Measurements from ENCODE around the gene EVX1.

The EVX1 gene

DNA sequence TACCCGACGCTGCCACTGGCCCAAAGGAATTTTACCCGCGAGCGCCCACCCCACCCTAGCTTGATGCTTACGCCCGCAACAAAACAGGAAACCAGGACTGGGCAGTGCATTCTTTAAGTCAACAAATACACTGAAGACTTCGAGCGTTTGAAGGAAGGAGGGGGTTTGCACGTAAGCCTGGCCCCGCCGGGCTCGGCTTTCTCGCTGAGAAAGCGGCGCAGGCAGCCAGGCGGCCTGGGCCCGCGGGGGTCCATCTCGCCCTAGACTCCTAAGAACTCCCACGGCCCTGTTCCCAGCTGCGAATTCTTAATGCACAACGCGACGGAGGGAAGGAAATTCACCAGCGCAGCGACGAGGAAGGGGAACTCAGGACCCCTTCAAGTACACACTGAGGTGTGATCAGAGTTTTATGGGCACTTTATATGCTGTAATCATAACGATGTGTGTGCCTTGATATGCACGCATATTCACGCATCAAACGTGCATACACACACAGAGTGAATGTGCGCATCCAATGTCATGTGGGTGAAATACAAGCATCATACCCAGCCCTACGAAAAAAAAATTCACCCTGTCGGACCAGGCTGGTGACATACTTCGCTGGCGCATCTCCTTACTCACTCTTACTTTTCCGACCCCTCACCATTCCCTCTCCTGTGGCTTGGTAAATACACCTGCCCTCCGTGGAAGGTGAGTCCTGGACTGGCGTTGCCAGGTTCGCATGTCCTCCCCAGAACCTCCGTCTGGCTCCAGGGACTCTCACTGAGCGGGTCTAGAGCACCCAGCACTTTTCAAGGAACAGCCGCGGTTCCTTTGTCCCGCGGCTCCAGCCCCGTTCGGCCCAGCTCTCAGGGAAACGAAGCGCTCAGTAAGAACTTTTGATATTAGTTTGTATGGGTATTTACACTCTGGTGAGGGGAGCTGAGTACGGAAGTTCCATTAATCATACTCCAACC is 37.0 kb upstream of the EVX1 start:
- DNase-seq = no peak

DNA sequence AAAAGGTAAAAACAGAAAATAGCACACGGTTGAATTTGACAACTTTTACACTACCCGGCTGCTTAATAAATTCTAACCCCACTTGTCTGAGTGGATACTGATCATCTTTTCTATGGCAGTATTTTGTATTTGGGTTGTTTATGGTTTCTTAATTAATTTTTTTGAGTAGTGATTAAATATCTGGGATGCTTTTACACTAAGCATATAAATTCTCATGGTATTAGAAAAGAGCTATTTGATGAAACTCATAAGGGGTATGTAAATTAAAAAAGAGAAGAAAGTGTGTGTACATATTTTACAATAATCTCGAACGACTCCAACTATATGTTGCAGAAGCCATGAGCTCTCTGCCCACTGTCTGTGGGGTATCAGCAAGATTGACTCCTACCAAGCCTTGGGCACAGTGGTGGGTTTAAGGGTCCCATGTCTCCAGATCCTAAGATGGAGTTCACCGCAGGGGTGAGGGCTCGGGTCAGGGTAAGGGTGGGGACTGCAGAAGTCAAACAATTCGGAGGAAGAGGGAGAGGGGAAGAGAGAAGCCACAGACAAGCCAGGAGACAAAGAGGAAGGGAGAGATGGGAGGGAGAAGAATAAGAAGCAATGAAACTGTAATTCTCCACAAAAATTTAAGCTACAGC is 35.1 kb upstream of the EVX1 start:
- DNase-seq = no peak

DNA sequence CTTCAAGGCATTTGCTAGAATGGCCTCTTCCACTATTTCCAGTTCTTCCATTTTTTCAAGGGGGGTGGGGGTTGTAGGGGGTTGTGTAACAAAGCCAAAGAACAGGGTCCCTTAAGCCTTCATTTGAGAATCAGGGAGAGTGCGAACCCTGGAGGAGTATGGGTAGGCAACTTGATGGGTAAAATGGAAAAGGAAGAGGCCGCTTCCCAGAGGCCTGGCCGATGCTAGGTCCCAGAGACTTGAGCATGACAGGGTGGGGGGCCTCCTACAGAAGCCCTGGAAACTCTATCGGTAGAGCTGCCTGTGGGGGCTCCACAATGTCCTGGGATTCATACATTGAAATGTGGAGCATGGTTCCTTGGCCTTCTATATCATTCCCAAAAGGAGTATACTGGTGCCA is 33.6 kb upstream of the EVX1 start:
- DNase-seq = no peak

DNA sequence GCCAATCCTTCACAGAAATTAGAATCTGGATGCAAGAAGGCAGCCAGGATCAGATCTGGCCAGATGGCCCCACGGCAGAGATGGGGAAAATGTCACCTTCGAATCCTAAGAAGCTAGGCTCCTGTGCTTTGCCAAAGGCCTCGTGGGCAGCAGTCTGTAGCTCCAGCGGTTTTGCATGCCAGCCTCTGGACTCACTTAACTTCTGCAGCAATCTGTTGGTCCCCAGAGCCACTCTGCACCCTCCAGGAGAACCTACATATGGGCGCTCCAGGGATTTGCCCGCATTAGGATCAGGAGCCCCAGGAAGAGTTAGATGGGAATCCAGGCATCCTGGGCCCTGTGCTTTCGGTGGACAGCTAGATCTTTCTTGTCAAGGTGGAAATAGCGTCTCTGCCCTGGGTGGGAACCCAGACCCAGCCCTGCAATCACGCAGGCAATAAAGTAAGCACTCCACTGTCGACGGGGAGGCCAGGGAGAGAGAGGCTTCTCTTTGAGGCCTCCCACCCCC is 32.6 kb upstream of the EVX1 start:
- DNase-seq = no peak

DNA sequence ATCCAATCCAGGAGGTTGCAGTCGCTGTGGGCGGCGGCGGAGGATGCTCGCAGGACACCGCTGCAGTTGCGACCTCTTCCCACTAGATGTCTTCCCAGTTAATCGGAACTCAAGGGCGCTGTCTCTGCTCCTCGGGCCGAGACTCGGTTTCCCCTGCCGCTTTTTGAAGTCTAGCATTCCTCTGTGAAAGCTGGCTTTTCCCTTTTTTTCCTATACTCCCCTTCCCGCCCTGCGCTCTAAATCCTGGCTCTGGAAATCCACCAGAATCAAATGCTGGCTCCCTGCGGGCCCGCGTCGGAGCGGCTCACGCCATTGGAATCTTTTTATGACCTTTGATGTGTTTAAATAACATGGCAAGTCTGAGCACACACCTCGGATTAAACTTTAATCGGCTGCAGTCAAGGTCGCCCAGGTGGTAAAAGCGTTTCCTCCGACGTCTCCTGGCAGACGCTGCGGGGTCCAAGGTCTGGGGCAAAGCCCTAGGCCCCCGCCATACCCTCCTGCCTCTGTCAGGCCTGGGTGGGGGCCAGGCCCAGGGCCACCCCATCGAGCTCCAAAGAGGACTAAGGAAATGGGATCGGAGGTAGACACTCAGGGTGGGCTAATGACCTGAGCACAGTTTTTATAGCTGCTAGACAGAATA is 32.0 kb upstream of the EVX1 start:
- no peak for DNase-seq

DNA sequence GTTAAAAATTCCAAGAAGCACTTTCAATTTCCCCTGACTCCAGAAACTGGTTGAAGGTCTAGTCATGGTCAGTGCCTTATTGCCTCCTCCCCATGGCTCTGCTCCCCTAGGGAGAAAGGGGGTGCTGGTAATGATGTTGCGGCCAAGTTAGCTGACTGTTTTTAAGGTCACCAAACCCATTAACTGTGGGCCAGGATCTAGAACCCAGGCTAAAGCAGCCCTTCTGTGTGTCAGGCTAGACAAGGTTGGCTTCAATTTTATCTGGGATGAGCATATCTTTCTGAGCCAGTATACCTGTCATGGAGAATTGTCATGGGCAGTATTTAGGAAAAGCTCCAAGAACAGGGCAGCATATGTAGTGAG is 31.5 kb upstream of the EVX1 start:
- DNase-seq = no peak

DNA sequence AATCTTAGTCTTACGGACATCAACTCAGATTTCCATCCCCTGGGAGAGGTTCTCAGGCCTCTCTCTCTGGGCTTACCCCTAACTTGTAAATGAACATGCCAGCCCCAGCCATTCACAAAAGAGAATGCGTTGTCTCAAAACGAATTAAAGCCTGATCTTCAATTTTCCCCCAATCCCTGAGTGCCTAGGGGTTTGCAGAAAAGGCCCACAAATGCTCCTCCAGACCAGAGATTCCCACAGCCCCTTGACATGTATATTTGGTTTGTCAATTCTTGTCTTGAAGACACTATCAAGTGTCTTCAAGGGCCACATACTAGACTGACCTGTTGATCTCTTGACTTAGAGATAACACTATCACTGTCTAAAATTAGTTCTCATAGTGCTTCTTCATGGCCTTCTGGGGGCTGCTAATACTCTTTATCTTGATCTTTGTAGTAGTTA is 30.8 kb upstream of the EVX1 start:
- DNase-seq = no peak

DNA sequence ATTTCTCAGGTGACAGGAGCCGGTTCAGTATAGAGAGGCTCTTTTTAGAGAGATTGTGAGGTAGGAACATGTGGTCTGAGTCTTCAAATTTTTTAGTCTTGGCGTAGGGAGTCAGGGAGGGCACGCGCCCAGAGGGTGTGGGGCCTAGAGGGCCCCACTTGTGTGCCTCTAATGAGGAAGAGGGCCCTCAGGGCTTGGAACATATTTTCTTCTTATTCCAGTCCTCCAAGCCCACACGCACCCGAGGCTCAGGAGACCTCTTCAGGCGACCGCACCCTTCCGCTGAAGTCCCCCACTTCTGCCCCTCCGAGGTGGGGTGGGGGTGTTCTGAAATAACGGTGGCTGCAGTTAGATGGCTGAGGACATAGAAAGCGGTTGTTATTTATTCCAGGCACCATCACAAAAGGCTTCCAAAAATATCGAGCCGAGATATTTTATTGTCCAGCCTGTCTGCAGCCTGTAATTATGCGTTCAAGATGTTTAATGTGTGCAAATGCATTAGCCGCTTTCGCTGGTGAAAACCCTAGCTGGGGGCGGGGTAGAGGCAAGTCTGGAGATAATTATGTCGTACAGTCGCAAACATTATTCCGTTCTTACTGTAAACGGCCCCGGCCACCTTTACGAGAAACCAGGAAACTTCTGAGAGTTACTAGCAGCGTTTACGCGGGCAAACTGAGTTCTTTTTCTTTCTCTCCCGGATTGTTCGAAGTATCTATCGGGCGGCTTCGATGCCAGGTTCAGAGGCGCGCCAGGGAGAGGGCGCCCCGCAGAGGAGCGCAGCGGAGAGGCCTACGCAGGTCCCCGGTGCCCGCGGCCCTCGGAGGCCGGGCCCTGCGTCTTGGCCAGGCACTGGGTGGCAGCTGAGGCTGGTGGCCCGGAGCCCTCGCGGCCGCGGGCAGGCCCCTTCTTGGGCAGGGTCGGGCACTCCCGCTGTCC is 29.8 kb upstream of the EVX1 start:
- DNase-seq = no peak

DNA sequence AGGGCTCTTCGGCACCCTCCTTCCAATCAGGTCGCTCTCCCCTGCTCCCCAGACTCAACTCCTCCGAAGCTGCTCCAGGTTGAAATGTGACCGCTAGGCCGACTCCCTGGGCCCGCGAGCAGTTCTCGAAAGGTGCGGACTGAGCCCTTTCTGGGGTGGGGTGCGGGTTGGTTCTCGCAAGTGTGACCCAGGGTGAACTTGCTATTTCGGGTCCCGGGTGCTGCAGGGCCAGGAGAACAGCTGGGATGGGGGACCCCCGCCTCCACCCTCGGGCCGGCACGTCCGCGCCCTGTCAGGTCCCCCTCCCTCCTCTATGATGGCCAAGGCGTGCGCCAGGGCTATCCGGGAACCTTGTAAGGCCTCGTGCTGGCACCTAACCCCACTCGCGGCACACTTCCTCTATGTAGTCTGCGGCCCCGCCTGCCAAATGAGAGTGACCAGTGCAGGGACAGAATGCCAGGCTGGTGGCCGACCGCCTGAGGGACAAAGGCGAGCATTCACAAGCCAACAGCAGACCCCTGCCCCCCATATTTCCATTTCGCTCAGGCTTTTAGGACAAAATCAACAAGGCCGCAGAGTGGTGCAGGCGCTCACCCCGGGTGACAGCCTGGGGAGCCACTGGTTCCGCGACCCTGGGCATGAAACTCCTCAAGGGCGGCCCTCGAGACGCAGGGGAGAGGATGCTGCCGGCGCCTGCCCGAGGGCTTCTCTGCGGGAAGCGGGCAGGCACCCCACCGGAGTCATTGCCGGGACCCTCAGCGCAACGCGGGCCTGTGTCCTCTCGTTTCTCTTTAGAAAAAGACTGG is 29.0 kb upstream of the EVX1 start:
- no peak for DNase-seq

DNA sequence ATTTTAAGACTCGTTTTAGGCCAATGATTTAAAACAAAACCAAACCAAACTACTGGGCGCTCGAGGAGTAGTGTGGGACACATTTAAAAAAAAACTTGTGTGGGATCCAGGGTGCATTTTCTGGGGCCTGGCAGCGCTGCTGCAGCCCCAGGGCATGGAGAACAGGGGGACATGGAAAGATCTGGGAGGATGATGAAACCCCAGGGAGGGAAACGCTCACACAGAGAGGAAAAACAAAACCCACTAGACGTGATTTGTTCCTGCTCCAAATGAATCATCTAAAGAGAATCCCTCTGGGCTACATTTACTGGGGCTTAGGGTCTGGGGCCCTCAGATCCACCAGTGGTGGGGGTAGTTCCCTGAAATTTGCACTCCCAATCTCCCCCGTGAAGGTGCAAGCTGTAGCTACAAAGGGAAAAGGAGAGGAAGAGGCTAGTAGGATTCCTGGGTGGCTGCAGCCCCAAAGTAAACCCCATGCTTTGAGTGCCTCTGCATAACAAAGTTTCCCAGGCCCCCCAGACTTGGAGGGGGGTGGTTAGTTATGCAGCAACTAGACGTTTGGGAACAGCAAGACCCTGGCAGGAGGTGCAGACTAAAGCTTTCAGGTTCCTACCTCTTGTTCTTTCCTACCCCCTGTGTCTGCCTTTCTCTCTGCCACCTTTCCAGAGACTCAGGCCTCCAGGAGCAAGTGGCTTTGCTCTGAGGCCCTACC is 28.2 kb upstream of the EVX1 start:
- DNase-seq = no peak

DNA sequence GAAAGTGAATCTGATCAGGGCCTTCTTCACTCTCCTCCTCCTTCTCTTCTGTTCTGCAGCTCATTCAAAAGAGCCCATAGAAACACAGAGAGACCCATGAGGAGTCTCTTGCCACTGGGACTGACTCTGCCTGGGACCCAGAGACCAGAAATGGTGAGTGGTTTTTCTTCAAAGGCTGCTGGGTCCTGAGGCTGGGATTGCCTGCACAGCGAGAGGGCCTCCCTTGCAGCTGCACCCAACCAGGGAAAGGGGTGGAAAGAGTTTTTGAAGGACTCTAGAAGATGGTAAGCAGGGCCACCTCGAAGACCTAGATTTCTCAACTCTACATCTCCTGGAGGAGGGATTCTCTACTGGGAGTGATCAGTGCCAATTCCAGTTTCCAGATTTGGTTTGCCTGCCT is 27.2 kb upstream of the EVX1 start:
- DNase-seq = no peak

DNA sequence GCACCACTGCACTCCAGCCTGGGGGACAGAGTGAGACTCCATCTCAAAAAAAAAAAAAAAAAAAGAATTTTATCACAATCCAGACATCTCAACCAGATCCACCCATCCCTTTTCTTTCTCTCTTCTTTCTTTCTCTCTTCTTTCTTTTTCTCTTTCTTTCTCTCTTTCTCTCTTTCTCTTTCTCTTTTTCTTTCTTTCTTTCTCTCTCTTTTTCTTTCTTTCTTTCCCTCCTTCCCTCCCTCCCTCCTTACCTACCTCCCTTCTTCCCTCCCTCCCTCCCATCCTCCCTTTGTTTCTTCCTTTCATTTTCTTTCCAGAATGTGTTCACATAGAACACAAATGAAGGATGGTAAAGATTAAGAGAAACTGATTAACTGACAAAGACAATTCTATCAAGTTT is 24.7 kb upstream of the EVX1 start:
- DNase-seq = no peak

DNA sequence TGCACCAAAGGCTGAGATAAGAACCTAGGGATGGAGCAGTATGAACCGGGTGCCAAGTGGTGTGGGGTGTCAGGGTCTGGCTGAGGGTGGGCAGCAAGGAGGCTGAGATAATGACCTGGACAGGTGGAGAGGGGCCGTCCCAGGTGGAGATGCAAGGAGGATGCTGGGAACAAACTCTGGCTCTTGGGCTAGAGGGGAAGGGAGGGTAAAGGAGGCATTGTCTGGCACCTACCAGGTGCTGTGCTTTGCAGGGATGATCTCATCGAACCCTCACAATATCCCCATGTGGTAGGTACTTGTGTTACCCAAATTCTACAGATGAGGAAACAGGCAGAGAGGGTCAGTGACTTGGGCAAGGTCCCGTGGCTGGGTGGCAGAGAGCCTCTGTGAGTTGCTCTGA is 22.8 kb upstream of the EVX1 start:
- no peak for DNase-seq

DNA sequence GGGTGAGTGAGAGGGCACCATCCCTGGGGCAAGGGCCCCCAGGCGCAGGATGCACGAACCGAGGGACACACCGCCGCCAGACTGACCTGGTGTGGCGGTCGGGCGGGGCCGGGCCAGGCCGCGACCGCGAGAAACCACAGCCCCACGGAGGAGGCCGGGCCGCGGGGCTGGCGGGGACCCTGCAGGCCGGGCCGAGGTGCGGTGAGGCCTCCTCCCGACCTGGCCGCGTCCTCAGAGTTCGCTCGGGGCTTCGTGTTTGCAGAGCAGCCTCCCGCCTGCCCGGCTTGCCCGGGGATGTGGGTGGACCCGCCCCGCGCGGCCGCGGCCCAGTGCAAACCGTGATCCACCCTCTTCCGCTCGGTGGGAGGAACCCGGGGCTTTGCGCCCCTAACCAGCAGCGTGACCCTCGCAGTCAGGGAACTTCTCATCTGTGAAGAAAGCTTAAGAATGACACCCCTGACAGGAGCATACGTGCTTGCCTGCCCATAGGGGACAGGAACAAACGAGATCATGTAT is 22.1 kb upstream of the EVX1 start:
- no peak for DNase-seq

DNA sequence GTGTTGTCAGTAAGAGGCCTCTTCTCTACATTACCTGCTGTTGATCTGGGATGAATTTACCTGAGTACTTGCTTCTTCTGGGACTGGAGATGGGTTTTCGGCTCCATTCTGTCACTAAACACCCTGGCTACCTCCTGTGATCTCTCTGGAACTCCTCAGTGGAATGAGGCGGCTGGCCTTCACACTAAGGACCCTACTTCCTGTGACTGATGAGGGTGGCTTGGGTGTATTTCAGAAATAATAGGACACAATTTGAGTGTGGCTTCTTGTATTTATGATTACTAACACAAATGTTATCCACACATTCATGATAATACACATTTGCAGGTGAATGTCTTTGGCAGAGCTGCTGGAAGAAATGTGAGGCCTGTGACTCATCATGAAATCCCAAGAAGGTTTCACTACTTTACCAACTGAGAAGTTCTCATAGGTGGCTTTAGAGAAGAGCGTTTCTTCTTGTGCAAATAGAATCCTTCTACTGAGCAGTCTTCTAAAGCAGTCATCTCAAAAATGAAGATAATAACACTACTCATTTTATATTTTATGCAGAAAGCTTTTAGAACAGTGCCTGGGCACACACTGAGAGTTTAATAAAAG is 21.3 kb upstream of the EVX1 start:
- DNase-seq = no peak

DNA sequence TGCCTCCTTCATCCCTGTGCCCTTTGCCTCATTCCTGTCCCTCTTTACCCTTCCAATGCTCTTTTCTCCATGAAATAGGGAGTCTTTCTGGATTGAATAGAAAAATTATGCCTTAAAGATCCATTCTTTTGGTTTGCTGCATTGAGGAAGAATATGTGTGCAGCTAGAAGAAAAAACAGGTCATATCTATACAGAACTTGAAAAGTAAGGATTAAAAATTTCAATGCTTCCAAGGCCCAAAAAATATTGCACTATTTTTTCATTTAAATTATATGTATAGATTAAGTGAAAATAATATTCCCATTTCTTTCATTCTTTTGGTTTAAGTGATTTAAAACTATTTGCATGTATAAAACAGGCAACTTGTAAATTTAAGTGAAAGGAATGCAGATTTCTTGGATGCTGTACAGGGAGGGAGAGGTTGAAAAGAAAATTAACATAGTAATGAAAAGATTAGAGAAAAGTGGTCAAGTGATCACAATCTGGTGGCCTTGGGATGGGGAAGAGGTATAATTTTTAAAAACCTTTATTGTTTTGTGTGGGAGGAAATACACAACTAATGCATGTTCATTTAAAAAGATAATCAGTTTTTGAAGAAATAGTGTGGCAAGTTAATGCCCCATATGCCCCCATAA is 18.5 kb upstream of the EVX1 start:
- DNase-seq = no peak

DNA sequence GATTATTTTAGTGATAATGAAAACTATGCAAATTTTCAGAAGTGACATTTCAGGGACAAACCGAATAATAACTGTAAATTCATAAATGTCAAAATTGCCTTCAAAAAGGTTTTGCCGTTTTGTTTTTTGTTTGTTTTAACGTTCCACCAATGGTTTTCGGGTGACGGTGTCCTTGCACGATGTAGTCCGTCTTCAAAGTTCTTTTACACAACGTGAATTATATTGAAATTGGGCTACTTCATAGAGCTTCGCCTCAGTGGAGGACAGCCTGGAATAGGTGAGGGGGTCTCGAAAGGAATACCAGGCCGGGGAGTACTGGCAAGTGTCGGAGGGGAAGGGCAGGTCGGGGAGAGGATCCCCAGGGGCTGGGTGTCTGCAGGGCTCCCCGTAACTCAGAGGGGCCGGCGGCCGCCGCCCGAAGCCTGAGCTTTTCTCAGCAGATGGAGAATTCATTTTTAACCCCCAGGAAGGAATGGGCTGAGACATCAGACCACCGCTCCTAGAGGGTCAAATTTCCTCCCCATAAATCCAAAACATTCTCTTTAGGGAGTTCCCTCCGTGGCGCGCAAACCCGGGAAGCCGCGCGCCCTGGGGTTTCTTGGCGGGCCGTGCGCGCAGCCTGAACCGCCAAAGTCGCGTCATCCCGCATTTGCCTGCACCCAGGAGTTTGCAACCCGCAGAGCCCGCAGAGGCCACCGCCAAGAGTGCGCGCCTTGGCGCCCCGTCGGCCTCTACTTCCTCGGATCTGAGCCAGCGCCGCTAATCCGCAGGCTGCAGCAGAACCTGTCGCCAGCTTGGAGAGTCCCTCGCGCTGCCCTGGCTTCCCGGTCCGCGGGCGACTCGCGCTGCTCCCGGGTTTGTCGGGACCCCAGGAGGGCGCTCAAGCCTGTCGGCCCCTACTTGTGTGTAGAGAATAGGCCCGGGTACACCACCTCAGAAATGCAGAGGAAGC is 17.3 kb upstream of the EVX1 start:
- no peak for DNase-seq

DNA sequence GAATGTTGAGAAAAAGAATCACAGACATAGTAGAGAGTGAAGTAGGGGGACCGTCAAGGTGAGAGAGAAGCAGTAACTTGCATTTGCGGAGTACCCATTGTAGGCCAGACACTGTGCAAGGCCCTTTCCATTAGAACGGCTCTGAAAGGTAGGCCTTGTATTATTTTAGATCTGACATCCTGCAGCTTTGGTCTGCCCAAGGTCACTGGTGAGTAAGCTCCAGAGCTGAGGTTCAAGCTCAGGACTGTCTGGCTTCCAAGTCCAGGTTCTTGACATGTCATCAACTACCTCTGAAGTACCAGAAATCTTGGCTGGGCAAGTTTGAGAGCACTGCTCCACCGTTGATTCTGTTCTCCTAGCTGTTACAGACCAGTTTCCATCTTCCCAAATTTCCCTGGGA is 13.2 kb upstream of the EVX1 start:
- no peak for DNase-seq
